GM18519 (cell line): ENCODE results near the gene PAGE2.
"Not testable (repeated sequence)": the region's sequence is repeated elsewhere in the genome, so short reads cannot be mapped to it uniquely, and the experiment has no call there.

Experiments
- ATAC-seq: cut with Tn5 transposase; IDR thresholded peaks from one replicate; pipeline ENCODE4 v1.9.1; 2021; ENCODE audit warnings: mild to moderate bottlenecking, moderate library complexity; ENCODE audit not compliant: unreplicated experiment, low FRiP score

PAGE2 gene

DNA sequence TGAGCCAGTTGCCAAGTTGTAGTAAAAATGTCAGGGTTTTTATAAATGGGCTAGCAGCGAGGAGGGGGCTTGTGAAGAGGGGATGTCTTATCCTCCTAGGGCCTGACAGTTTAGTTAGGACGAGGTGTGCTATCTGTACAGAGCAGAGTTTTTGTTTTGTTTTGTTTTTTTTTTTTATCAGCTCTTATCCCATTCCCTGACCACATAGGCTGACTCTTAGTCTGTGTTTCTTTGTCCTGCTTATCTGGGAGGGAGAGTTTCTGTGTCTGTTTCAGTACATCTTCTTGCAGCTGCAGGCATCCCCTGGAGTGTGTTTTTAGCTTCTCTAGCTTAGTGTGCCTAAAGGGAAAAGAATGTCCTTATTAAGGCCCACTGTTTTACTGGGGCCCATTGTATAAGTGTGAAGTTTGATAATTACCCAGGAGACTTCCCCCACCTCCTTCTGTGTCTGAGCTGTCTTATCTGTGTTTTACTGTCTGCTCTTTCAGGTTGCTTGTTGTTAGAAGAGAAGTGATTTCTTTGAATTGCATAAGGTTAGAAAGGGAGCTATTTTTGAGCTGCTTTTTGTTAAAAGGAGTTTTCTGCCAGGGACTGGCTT lies 32.0 kb downstream of the PAGE2 start:
- ATAC-seq: no peak

GRCh38 chrX:55123900-55124299 lies 35.1 kb downstream of the PAGE2 start:
- ATAC-seq: no peak

DNA sequence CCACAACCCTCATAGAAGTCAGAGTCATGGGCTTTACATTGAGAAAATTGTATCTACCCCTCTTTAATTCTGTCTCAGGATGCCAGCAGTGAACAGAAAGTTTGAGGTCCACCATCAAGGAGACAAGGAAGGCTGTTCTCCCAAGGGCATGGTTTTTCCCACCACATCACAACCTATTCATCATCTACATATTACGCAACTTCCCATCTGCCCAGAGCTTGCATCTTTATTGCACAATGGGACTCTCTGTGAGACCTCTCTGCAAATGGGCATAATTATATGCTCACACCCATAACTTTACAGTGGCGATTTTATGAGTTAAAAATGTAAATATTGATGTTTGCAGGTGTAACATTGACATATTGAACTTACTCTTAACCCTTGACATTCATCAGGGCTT lies 38.9 kb downstream of the PAGE2 start:
- no peak for ATAC-seq

GRCh38 chrX:55129361-55129760 lies 40.5 kb downstream of the PAGE2 start:
- ATAC-seq: no peak

- no peak for ATAC-seq
Observed at GRCh38 chrX:55130481-55130880, 41.7 kb downstream of the PAGE2 start.

- ATAC-seq: no peak
Observed at GRCh38 chrX:55132416-55132815, 43.6 kb downstream of the PAGE2 start.

GRCh38 chrX:55135171-55135570 lies 46.4 kb downstream of the PAGE2 start:
- ATAC-seq: no peak

GRCh38 chrX:55140800-55141199 lies 52.0 kb downstream of the PAGE2 start:
- not testable (repeated sequence) for ATAC-seq
